HepG2 (cell line): Measurements from ENCODE around the gene PRPF38B. TPM values are rescaled to one million over a fixed set of nuclear protein-coding genes. Genes with fewer than 3 reads are reported as not detected.

ENCODE experiments used
- ASH2L ChIP-seq: fragments of 300-600, 200-600 bp; sonication (generic); IDR thresholded peaks from 2 replicates; pipeline ENCODE4 v1.7.0; 2017; ENCODE audit warnings: low read depth, mild to moderate bottlenecking, moderate library complexity, mixed read lengths, low read length; ENCODE audit not compliant: insufficient read length
- CAMTA2 ChIP-seq: sonication (generic); formaldehyde crosslinking; IDR thresholded peaks from 2 replicates; pipeline ENCODE4 v1.4.0; 2020; ENCODE audit warnings: mild to moderate bottlenecking, missing genetic modification reagents, borderline replicate concordance
- CENPT ChIP-seq: sonication (generic); formaldehyde crosslinking; IDR thresholded peaks from 2 replicates; pipeline ENCODE4 v1.8.0; 2022; ENCODE audit warnings: low read depth, mild to moderate bottlenecking, moderate library complexity, missing genetic modification reagents
- CSRNP1 ChIP-seq: sonication (generic); formaldehyde crosslinking; IDR thresholded peaks from 2 replicates; pipeline ENCODE4 v1.8.1; 2023; ENCODE audit warnings: mild to moderate bottlenecking, missing genetic modification reagents
- CTCF ChIP-seq: sonication (generic); formaldehyde crosslinking; IDR thresholded peaks from 2 replicates; pipeline ENCODE4 v1.5.0; 2020; ENCODE audit warnings: mild to moderate bottlenecking, missing genetic modification reagents, moderate library complexity
- GATA4 ChIP-seq: sonication (generic); IDR thresholded peaks from 2 replicates; pipeline ENCODE4 v1.6.1; 2016; ENCODE audit warnings: antibody characterized with exemption, low read depth, borderline replicate concordance
- GMEB1 ChIP-seq: sonication (generic); formaldehyde crosslinking; IDR thresholded peaks from 2 replicates; pipeline ENCODE4 v1.5.1; 2020; ENCODE audit warnings: missing genetic modification reagents, mild to moderate bottlenecking, borderline replicate concordance
- KDM1A ChIP-seq: IDR thresholded peaks from 2 replicates; pipeline ENCODE4 v1.6.1; 2016; ENCODE audit warnings: missing compliant biosample characterization
- NR1H2 ChIP-seq: sonication (generic); formaldehyde crosslinking; IDR thresholded peaks from 2 replicates; pipeline ENCODE4 v1.8.1; 2022; ENCODE audit warnings: low read depth, missing genetic modification reagents, borderline replicate concordance
- NR2C2 ChIP-seq: sonication (generic); formaldehyde crosslinking; IDR thresholded peaks from 2 replicates; pipeline ENCODE4 v1.4.0; 2020; ENCODE audit warnings: missing genetic modification reagents, mild to moderate bottlenecking, moderate library complexity, borderline replicate concordance
- PRMT3 ChIP-seq: sonication (generic); formaldehyde crosslinking; IDR thresholded peaks from 2 replicates; pipeline ENCODE4 v1.8.1; 2022; ENCODE audit warnings: low read depth, mild to moderate bottlenecking, moderate library complexity, missing genetic modification reagents, borderline replicate concordance
- SIN3A ChIP-seq: IDR thresholded peaks from 2 replicates; pipeline ENCODE4 v1.6.1; 2011; ENCODE audit warnings: low read depth, mild to moderate bottlenecking, control low read depth, low read length, borderline replicate concordance
- TFAP4 ChIP-seq: sonication (generic); IDR thresholded peaks from 2 replicates; pipeline ENCODE4 v1.6.1; 2016; ENCODE audit warnings: low read depth, borderline replicate concordance
- YEATS4 ChIP-seq: sonication (generic); formaldehyde crosslinking; IDR thresholded peaks from 2 replicates; pipeline ENCODE4 v1.4.0; 2020; ENCODE audit warnings: missing genetic modification reagents, borderline replicate concordance
- ZBTB21 ChIP-seq: sonication (generic); formaldehyde crosslinking; IDR thresholded peaks from 2 replicates; pipeline ENCODE4 v1.4.0; 2020; ENCODE audit warnings: missing genetic modification reagents
- ZFY ChIP-seq: sonication (generic); formaldehyde crosslinking; IDR thresholded peaks from 2 replicates; pipeline ENCODE4 v1.4.0; 2020; ENCODE audit warnings: missing genetic modification reagents
- ZNF230 ChIP-seq: sonication (generic); formaldehyde crosslinking; IDR thresholded peaks from 2 replicates; pipeline ENCODE4 v1.4.0; 2020; ENCODE audit warnings: mild to moderate bottlenecking, missing genetic modification reagents
- ZNF383 ChIP-seq: sonication (generic); formaldehyde crosslinking; IDR thresholded peaks from 2 replicates; pipeline ENCODE4 v1.4.0; 2020; ENCODE audit warnings: missing genetic modification reagents, mild to moderate bottlenecking, borderline replicate concordance
- ZNF431 ChIP-seq: sonication (generic); formaldehyde crosslinking; IDR thresholded peaks from 2 replicates; pipeline ENCODE4 v1.9.0; 2022; ENCODE audit warnings: missing genetic modification reagents, low read depth, mild to moderate bottlenecking, borderline replicate concordance
- ZNF484 ChIP-seq: sonication (generic); formaldehyde crosslinking; IDR thresholded peaks from 2 replicates; pipeline ENCODE4 v1.5.1; 2020; ENCODE audit warnings: mild to moderate bottlenecking, low read depth, missing genetic modification reagents, borderline replicate concordance
- ZNF883 ChIP-seq: sonication (generic); formaldehyde crosslinking; IDR thresholded peaks from 2 replicates; pipeline ENCODE4 v1.5.1; 2020; ENCODE audit warnings: mild to moderate bottlenecking, missing genetic modification reagents; ENCODE audit errors: not compliant biosample characterization
- ZSCAN30 ChIP-seq: sonication (generic); formaldehyde crosslinking; IDR thresholded peaks from 2 replicates; pipeline ENCODE4 v1.5.0; 2020; ENCODE audit warnings: mild to moderate bottlenecking, missing genetic modification reagents
- polyA plus RNA-seq, 8 experiments: library from polyadenylated mRNA; depleted of rRNA in 3 of 8; stranded (reverse) in 7 of 8; unstranded in 1 of 8; fragments of >200 nt; fragmentation: Illumina TruSeq in 4 of 8; extraction: Trizol in 4 of 8; gene quantifications; 2 replicates each; pipeline versions ENCODE4 v1.2.1 to v1.2.3, GENCODE V29; 2011 to 2016; ENCODE audit warnings: low read depth in 4 of 8, missing spikeins in 1 of 8, mixed read lengths in 1 of 8; ENCODE audit not compliant: insufficient read depth in 1 of 8
- total RNA-seq, 5 experiments: library from RNA; depleted of rRNA; stranded (reverse); fragments of >200 nt; fragmentation: Illumina TruSeq; extraction: Trizol; gene quantifications; 2 replicates each; pipeline ENCODE4 v1.2.3, GENCODE V29; 2016; ENCODE audit warnings: low read depth in 1 of 5

The PRPF38B gene
- total and polyA plus RNA-seq, 2 of the 13 experiments (the other 11 are each of a cell fraction or from before 2014, with no cell fraction given) = 25.7 to 29.7 TPM

GRCh38 chr1:108692724-108693655 lies 880 bp downstream of the PRPF38B start (continued):
- TF ChIP-seq GMEB1 = no peak
- peak; percentile 0; the same call in 1 of the 2 replicates for TF ChIP-seq CSRNP1 (CRISPR knock-in tag)
- TF ChIP-seq YEATS4 (CRISPR knock-in tag) = no peak
- no peak for TF ChIP-seq NR2C2 (CRISPR knock-in tag)
- TF ChIP-seq ZNF383 (CRISPR knock-in tag) = no peak
- TF ChIP-seq ZBTB21 (CRISPR knock-in tag) = no peak
- no peak for TF ChIP-seq CAMTA2
- no peak for TF ChIP-seq ZNF883
- TF ChIP-seq ZNF431 (CRISPR knock-in tag) = no peak
- no peak for TF ChIP-seq TFAP4
- no peak for TF ChIP-seq CENPT (CRISPR knock-in tag)
- TF ChIP-seq CTCF (CRISPR knock-in tag) = peak; percentile 42; the same call in 1 of the 2 replicates
- TF ChIP-seq NR1H2 (CRISPR knock-in tag) = no peak
- TF ChIP-seq ZFY (CRISPR knock-in tag) = peak; percentile 42
- no peak for TF ChIP-seq GATA4
- TF ChIP-seq PRMT3 = no peak
- TF ChIP-seq SIN3A = 0 out of 2 replicates have a peak, but pooled peaks have one; percentile 22
- peak; percentile 11 for TF ChIP-seq ASH2L
- 0 out of 2 replicates have a peak, but pooled peaks have one; percentile 5 for TF ChIP-seq ZNF484
- TF ChIP-seq ZSCAN30 (CRISPR knock-in tag) = no peak
- no peak for TF ChIP-seq KDM1A
- TF ChIP-seq ZNF230 (CRISPR knock-in tag) = 0 out of 2 replicates have a peak, but pooled peaks have one; percentile 3
